ENCODE data around the gene CHTF18. TPM values are rescaled to one million over a fixed set of nuclear protein-coding genes. Genes with fewer than 3 reads are reported as not detected.

Gene CHTF18
- total RNA-seq, 1 experiment from 2014 or later, result 120 TPM

GRCh38 chr16:817001-817906, 28.8 kb downstream of the CHTF18 start:
- Histone ChIP-seq H3K18ac (ENCODE audit: insufficient read length, low read depth, low read length) (no peak overlapping the region), H2BK15ac (ENCODE audit: low read depth, low read length) (no peak overlapping the region), H3K23ac (ENCODE audit: insufficient read length, low read depth, low read length) (no peak overlapping the region), H3K4me1 (ENCODE audit: insufficient read depth, low read length) (no peaks in the 10 kb centered on the region), H2AFZ (ENCODE audit: low read length) (no peak overlapping the region), H3K27me3 (ENCODE audit: insufficient read depth, low read length) (no peaks in the 10 kb centered on the region; the same call in 1 of the 2 replicates), H2BK20ac (ENCODE audit: low read depth, low read length, poor library complexity, severe bottlenecking) (no peak overlapping the region), H3K4me2 (ENCODE audit: insufficient read depth, insufficient read length, low read length) (no peak overlapping the region), H3K4ac (ENCODE audit: low read depth, low read length) (no peak overlapping the region), H2AK5ac (ENCODE audit: insufficient read length, low read length) (no peak overlapping the region), H3K23me2 (ENCODE audit: insufficient read length, low read depth, low read length, poor library complexity, severe bottlenecking) (peaks cover 5% of the 10 kb centered on the region), H3K9me3 (ENCODE audit: control insufficient read depth, low read depth, low read length) (no peaks in the 10 kb centered on the region), H3K9ac (ENCODE audit: extremely low read depth, insufficient read length, low read length) (no peak overlapping the region), H2BK12ac (ENCODE audit: insufficient read length, low read depth, low read length) (no peak overlapping the region), H2BK5ac (ENCODE audit: insufficient read length, low read length) (no peak overlapping the region), H3K79me2 (ENCODE audit: insufficient read depth, low read length) (no peaks in the 10 kb centered on the region), H4K91ac (ENCODE audit: insufficient read length, low read depth, low read length) (no peak overlapping the region), H4K5ac (ENCODE audit: insufficient read length, low read depth, low read length) (no peak overlapping the region), H3K79me1 (ENCODE audit: insufficient read depth, low read depth, low read length, poor library complexity, severe bottlenecking) (no peaks in the 10 kb centered on the region), H3K27ac (ENCODE audit: insufficient read length, low read depth, low read length) (no peak overlapping the region), H3K56ac (ENCODE audit: insufficient read length, low read depth, low read length) (no peak overlapping the region), H4K8ac (replicated peaks; ENCODE audit: insufficient read length, low read depth, low read length) (no peak overlapping the region), H2BK120ac (ENCODE audit: low read depth, low read length, poor library complexity, severe bottlenecking) (no peak overlapping the region), H3T11ph (ENCODE audit: low read length) (no peak overlapping the region), H3K14ac (ENCODE audit: insufficient read depth, low read length) (no peak overlapping the region; the same call in 1 of the 2 replicates), H4K20me1 (ENCODE audit: control insufficient read depth, insufficient read depth, insufficient read length) (no peaks in the 10 kb centered on the region)
- Mint-ChIP-seq H3K36me3 (ENCODE audit: insufficient read depth in 1 of 3, low read depth in 3 of 3) (no peaks in the 10 kb centered on the region), H3K4me3 (no peak overlapping the region), H3K27ac (no peak overlapping the region), H3K4me1 (peaks cover 10 to 16% of the 10 kb centered on the region in 2 experiments), H3K9me3 (peaks cover 0 to 8% of the 10 kb centered on the region in 2 experiments; a peak in 1 of 5 replicates), H3K27me3 (ENCODE audit: low read depth) (peaks cover 20% of the 10 kb centered on the region)
- TF ChIP-seq, protein P1, sequence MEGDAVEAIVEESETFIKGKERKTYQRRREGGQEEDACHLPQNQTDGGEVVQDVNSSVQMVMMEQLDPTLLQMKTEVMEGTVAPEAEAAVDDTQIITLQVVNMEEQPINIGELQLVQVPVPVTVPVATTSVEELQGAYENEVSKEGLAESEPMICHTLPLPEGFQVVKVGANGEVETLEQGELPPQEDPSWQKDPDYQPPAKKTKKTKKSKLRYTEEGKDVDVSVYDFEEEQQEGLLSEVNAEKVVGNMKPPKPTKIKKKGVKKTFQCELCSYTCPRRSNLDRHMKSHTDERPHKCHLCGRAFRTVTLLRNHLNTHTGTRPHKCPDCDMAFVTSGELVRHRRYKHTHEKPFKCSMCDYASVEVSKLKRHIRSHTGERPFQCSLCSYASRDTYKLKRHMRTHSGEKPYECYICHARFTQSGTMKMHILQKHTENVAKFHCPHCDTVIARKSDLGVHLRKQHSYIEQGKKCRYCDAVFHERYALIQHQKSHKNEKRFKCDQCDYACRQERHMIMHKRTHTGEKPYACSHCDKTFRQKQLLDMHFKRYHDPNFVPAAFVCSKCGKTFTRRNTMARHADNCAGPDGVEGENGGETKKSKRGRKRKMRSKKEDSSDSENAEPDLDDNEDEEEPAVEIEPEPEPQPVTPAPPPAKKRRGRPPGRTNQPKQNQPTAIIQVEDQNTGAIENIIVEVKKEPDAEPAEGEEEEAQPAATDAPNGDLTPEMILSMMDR (conservative IDR thresholded peaks at IDR 0.05), result no peak
- WGBS (ENCODE audit: extremely low coverage, insufficient read length, low lambda C conversion rate), result no CpG with 5 or more reads among the region's 71 CpGs
- DNase-seq, result no peak
